ENCODE results near the gene C2orf72.

The C2orf72 gene

DNA sequence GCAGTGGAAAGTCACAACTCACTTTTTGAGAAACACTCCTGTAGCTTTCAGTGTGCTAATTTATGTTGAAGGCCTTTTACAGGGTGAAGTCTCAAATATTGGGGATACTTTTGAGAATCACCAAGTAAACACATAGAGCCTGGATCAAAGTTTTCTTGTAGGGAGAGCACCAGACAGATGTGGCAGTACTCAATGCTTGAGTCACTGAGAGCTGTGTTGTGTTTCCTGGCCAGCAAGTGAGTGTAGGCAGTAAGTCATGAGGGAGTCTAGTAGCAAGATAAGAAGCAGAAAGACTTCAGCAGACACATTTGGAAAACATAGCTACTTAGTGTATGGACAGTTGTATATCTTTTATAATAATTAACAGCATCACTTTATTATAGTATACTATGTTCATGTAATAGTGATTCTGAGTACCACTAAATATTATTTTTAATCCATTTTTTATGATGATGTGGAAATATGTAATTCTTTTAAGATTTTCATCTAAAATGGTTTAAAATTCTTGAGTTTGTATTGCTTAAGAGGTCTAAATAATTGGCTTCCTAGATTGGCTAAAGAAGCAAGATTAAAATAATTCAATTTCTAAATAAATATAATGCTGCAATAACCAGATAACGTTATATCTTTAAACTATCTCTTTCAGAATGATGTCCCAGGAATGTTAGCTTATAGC, 32.2 kb downstream of the C2orf72 start:
- DNase-seq (ENCODE audit: low spot score): no peak

DNA sequence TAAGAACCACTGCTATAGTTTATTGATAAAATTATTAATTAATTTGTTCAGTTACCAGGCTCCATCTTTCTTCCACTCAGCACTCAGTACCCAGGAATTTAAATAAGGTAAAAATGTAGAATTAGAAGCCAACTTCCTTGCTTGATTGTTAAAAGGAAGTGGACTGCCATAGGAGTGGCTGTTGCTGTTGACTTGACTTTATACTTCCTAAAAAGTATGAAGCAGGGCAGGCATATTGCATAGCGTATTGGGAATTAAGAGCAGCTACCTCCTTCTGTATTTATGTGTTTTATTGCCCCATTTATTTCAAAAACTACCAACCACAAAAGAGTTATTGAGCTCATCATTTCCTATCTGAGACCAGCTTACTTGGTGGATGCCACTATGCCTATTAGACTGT, 47.2 kb downstream of the C2orf72 start:
- no peak for DNase-seq (ENCODE audit: low spot score)

DNA sequence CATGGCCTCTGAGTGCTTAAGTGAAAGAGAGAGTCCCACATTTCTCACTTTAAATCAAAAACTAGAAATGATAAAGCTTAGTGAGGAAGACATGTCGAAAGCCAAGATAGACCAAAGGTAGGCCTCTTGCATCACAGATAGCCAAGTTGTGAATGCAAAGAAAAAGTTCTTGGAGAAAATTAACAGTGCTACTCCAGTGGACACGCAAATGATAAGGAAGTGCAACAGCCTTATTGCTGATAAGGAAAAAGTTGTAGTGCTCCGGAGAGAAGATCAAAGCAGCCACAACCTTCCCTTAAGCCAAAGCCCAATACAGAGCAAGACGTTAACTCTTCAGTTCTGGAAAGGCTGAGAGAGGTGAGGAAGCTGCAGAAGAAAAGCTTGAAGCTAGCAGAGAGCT, 51.4 kb downstream of the C2orf72 start:
- DNase-seq (ENCODE audit: low spot score): no peak

DNA sequence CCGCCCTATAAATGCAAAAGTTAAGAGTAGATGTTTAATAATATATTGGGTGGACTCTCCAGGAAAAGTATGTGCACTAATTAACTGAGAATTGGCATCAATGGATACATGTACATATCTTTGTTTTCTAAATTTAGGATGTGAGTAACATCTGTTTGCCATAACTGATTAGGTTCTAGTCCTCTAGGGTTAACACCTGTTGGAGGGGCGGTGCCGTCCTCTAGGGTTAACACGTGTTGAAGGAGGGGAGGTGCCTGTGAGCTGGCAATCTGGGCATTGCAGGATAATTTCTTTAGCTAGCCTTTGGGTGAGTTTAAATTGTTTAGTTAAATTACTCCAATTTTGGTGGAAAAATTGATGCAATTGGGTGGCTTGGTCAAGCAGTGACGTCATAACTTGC, 56.6 kb downstream of the C2orf72 start:
- DNase-seq (ENCODE audit: low spot score): no peak

DNA sequence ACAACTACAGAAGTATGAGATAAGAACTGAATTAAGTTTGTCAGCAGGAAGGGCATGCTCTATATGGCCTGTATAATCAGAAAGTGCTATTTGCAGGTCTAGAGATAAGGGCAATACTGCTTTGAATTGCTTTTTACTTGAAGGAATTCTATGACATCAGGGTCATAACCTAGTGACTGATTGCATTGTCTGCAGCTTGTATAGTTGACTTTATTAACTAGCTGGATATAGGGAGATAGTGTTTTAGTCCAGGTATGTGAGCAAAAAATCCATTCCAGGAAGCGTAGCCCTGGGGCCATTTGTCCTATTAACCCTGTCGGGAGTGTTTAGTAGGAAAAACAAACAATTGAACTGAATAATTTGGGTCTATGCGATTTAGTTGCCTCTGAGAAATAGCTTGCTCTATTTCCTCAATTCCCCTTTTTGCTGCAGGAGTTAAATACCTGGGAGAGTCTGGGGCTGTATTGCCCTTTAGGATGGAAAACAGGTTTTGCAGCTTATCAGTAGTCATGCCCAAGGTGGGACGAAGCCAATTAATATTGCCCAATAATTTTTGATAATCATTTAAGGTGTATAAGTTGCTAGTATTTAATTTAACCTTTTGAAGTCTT, 57.5 kb downstream of the C2orf72 start:
- DNase-seq (ENCODE audit: low spot score): no peak
